Mononuclear cell (primary cell): Measurements from ENCODE around the gene CAPN8. TPM values are rescaled to one million over a fixed set of nuclear protein-coding genes. Genes with fewer than 3 reads are reported as not detected.

ENCODE experiments used
- H3K27me3 ChIP-seq: 2 replicates; pipeline ENCODE4 v1.6.0; 2011; ENCODE audit warnings: low read length, control low read depth; ENCODE audit not compliant: insufficient read depth
- H3K4me1 ChIP-seq: 2 replicates; pipeline ENCODE4 v1.5.1; 2011; ENCODE audit warnings: mild to moderate bottlenecking, low read length, control low read depth; ENCODE audit not compliant: insufficient read depth
- H3K4me3 ChIP-seq: 2 replicates; pipeline ENCODE4 v1.5.1; 2011; ENCODE audit warnings: mild to moderate bottlenecking, low read length, moderate library complexity
- H3K9me3 ChIP-seq: 2 replicates; pipeline ENCODE4 v1.5.1; 2011; ENCODE audit warnings: low read depth, mild to moderate bottlenecking, control low read depth, low read length
- total RNA-seq: library from RNA; depleted of rRNA; stranded (reverse); fragments of >200 nt; gene quantifications from one replicate; pipeline ENCODE4 v1.2.3, GENCODE V29; 2012

CAPN8 gene
- not detected for total RNA-seq

DNA sequence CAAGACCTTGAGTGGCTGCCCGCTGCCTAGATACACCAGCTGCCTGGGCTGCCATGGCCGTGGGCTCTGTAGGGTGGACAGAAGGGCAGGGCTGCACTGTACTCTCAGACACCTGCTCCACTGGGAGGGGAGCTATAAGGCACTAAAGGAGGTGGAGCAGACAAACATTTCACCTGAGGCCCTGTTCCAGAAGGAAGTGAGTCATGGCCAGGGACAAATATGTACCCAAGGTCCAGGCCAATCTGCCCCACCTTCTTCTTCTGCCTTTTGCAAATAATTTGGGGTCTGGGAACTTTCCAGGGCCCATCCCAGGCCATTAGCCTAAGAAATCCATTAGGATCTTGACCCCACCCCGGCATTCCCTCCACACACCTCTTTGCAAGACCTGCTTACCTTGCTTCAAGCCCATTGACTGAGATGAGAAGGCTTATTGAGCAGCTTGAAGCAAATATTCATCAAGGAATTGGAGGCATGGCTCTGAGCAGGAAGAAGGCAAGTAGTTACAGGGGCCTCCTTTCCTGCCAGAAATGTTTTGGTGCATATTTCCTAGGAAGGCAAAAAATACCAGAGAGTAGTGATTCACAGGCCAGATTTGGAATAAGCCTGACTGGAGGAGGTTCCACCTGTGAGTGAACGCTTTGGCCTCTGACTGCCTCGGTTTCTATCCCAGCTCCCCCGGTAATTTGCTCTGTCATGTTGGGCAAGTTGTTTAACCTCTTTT is at the start of gene CAPN8:
TSS of gene CAPN8 (minus strand) at position 110 of the 721 bp plus-strand sequence. CDS start at position 55, 55 bp downstream.
- no peaks in the 10 kb centered on the region for H3K9me3 ChIP-seq
- H3K4me3 ChIP-seq: no peak within 1 kb of the TSS
- H3K4me1 ChIP-seq: no peaks in the 10 kb centered on the region
- H3K27me3 ChIP-seq: no peaks in the 10 kb centered on the region

GRCh38 chr1:223714849-223715603 is 49.5 kb upstream of the CAPN8 start:
- no peaks in the 10 kb centered on the region for H3K9me3 ChIP-seq
- H3K4me3 ChIP-seq: no peak overlapping the region

DNA sequence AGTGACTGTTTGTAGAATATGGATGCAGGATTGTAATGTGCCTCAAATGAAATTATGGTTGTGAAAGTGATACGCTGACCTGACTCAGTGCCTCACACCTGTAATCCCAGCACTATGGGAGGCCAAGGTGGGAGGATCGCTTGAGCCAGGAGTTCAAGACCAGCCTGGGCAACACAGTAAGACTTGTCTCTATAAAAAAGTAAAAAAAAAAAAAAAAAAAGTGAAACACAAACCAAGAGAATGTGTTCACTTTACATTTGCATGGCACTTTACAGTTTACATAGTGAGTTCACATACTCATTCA is 48.9 kb upstream of the CAPN8 start:
- Histone ChIP-seq H3K27me3 (no peaks in the 10 kb centered on the region), H3K9me3 (no peaks in the 10 kb centered on the region), H3K4me3 (no peak overlapping the region), H3K4me1 (peaks cover 68% of the 10 kb centered on the region)

More at GRCh38 chr1:223714849-223715603, 49.5 kb upstream of the CAPN8 start:
- H3K27me3 ChIP-seq: no peaks in the 10 kb centered on the region
- peaks cover 68% of the 10 kb centered on the region for H3K4me1 ChIP-seq

DNA sequence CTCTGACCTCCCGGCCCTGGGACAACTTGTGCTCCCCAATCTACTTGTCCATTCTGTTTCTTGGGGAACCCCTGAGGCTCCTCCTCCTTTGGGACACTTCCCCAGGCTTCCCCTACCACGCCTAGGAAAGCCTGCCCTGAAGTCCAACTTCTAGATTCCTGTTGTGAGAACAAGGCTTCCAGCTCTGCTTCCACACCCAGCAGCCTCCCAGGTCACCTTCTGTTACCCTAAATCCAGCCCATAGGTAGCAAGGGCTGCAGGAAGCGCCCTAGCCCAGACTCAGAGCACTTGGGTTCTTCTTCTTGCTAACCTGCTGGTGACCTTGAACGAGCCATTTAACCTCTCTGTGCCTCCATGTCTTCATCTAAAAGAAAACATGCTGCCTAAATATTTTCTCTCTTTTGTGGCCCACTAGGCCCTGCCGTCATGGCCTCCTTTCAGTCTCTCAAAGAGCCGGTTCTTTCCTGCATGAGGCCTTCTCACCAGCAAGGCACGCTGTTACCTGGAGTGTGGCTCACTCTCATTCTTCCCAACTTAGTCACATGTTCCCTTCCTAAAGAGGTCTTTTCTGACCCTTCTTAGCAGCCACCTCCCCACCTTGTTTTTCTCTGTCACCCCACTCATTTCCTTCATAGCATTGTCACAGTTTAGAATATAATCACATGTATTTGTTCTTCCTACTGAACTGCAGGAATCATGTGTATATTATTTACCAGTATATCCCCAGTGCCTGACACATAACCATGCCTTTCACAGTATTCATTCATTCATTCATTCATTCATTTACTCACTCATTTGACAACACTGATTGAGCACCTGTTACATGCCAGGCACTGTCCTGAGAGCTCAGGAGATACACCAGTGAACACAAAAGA is 48.3 kb upstream of the CAPN8 start:
- Histone ChIP-seq H3K27me3 (no peaks in the 10 kb centered on the region), H3K9me3 (no peaks in the 10 kb centered on the region), H3K4me3 (peak overlapping the region; percentile 70), H3K4me1 (peaks cover 66% of the 10 kb centered on the region)

DNA sequence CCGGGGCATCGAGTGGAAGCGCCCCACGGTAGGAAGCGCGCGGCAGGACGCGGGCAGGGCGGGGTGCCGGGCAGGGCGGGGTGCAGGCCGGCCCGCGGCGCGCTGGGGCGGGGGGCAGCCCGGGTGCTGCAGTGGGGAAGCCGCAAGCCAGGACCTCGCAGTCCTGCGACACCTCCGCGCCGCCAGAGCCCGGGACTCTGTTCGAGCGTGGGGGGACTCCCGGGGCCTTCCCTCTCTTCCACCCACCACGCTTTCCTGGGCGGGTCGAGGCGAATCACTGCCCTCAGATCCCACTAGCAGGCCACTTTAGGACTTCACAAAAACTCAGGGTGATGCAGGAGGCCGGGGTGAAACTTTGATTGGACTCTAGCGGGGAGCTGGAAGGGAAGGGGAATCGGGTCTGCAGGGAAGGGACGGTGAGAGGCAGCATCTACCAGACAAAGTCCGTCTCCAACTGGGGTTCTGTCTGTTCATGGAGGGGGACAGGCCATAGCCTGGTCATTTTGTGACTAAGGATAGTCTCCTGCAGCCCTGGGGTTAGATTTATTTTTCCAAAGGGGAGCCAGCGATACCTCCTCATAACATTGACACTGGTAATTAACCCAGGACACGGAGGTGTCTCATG is 47.5 kb upstream of the CAPN8 start:
- H3K27me3 ChIP-seq: no peaks in the 10 kb centered on the region
- peak overlapping the region; percentile 70 for H3K4me3 ChIP-seq

DNA sequence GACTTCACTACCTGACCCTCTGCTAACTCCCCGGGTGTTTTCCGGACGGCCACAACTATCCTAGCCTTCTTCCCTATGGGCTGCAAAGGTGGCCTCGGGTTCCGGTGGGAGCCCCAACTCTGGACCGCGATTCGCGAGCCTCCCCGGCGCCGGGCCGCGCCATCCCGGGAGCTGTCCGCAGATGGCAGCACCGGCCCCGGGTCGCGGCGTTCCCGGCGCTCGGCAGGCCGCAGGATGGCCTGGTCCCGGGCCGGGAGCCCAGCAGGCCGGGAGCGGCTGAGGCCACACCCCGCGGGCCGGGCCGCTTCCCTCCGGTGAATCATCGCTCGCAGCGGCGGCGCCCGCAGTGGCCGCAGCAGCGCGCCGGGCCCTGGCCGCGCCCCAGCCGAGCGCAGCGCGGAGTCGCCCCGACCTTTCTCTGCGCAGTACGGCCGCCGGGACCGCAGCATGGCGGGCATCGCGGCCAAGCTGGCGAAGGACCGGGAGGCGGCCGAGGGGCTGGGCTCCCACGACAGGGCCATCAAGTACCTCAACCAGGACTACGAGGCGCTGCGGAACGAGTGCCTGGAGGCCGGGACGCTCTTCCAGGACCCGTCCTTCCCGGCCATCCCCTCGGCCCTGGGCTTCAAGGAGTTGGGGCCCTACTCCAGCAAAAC is 46.8 kb upstream of the CAPN8 start, which contains the start of gene CAPN2:
TSS of gene CAPN2 (plus strand) at position 346 of the 656 bp plus-strand sequence. CDS start at position 448, 102 bp downstream.
- Histone ChIP-seq H3K4me3 (peak within 1 kb of the TSS; percentile 70), H3K4me1 (peaks cover 51% of the 10 kb centered on the region), H3K27me3 (no peaks in the 10 kb centered on the region), H3K9me3 (no peaks in the 10 kb centered on the region)

More for the DNA sequence above, 47.5 kb upstream of the CAPN8 start:
- Histone ChIP-seq H3K4me1 (peaks cover 58% of the 10 kb centered on the region), H3K9me3 (no peaks in the 10 kb centered on the region)

GRCh38 chr1:223711747-223712193 is 46.3 kb upstream of the CAPN8 start:
- Histone ChIP-seq H3K9me3 (no peaks in the 10 kb centered on the region), H3K4me1 (peaks cover 46% of the 10 kb centered on the region), H3K4me3 (peak overlapping the region; percentile 70), H3K27me3 (no peaks in the 10 kb centered on the region)

DNA sequence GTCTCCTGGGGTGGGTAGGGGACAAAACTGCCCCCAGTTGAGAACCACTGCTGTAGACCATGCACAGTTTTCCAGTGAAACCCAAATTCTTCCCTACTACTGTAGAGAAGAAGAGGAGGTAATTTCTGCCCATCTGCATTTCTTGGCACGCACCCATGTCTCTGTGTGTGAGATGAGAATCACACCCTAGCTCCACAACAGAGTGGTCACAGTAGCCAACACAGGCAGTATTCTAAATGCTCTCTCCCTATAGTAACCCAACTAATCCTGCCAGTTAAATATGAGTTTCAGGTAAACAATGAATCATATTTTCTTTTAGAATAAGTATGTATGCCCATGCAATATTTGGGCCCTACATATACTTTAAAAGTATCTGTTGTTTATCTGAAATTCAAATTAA is 45.7 kb upstream of the CAPN8 start:
- Histone ChIP-seq H3K4me1 (peaks cover 40% of the 10 kb centered on the region), H3K27me3 (no peaks in the 10 kb centered on the region), H3K9me3 (no peaks in the 10 kb centered on the region), H3K4me3 (no peak overlapping the region)

- Histone ChIP-seq H3K4me1 (peaks cover 32% of the 10 kb centered on the region), H3K4me3 (no peak overlapping the region), H3K9me3 (no peaks in the 10 kb centered on the region), H3K27me3 (no peaks in the 10 kb centered on the region)
Measured at GRCh38 chr1:223710179-223711133, 45.0 kb upstream of the CAPN8 start.

DNA sequence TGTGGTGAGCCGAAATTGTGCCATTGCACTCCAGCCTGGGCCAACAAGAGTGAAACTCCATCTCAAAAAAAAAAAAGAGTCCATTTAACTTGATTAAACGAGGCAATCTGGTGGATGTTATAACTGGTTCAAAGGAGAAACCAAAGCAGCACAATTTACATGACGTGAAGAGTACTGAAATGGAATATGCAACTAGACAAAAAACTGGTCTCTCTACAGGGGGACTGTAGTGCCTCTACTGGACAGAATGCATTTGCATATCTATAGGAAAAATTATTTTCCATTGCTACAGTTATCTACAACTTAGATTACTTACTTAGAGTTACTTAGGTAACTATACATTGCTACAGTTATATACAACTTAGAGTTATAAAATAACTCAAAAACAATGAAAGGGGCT is 44.1 kb upstream of the CAPN8 start:
- Histone ChIP-seq H3K4me1 (peaks cover 24% of the 10 kb centered on the region), H3K9me3 (no peaks in the 10 kb centered on the region), H3K27me3 (no peaks in the 10 kb centered on the region), H3K4me3 (no peak overlapping the region)

- Histone ChIP-seq H3K4me1 (peaks cover 16% of the 10 kb centered on the region), H3K4me3 (no peak overlapping the region), H3K27me3 (no peaks in the 10 kb centered on the region), H3K9me3 (no peaks in the 10 kb centered on the region)
Measured at GRCh38 chr1:223708651-223709268, 43.3 kb upstream of the CAPN8 start.

DNA sequence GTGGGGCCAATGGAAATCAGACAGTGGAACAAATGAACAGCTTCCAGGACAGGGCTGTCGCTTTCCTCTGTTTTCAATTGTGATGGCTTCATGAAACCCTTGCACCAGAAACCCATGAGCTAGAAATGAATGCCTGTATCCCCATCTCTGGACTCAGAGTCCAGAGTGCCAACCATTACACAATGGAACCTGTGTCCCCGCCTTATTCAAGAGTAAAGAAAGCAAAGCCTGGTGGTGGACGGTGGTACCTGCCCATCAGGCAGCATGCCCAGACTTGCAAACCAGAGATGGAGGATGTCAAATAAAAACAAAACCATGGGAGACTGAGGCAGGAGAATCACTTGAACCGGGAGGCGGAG is 42.5 kb upstream of the CAPN8 start:
- Histone ChIP-seq H3K9me3 (no peaks in the 10 kb centered on the region), H3K27me3 (no peaks in the 10 kb centered on the region), H3K4me3 (no peak overlapping the region), H3K4me1 (peaks cover 8% of the 10 kb centered on the region)
